GM19023 (cell line): ENCODE data around the gene CHRND.

ENCODE experiments used
- ATAC-seq: cut with Tn5 transposase; IDR thresholded peaks from one replicate; pipeline ENCODE4 v1.9.1; 2021; ENCODE audit warnings: mild to moderate bottlenecking, moderate library complexity; ENCODE audit not compliant: unreplicated experiment

Gene CHRND

DNA sequence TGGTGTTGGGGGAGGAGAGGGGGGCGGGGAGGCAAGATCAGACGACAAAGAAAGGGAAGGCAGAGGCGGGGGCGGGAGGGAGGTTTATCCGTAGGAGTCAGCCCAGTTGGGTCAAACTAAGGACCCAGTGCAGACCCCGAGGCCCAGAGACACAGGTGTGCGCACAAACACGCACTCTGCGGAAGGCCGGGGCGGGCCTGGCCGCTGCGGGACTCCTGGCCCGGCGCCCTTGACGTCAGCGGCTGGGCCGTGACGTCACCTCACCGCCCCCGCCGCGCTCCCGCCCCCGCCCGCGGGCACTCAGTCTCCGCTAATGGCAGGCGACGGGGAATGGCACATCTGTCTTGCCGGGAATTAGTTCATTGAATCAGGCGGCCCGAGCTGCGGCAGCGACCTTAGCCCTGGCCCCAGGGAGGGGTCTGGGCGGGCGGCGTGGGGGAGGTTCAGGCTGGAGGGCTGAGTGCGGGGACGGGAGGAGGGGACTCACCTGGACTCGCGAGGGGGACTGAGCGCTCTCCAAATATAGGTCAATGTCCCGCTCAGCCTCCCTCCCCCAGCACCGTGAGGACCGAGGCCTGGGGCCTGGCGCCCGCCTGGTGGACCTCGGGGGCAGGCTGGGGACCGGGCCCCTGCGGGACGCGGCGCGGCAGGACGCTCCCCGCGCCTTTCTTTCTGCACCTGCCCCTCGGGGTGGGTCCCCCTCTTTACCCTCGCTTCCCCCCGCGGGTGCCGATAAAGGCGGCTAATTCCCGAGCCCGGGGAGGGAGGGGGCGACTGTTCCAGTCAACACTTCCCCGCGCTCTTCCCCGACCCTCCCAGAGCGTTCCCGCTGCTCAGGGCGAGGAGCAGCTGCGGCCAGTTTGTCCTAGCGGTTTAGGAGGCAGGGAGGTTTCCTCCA is 22.8 kb upstream of the CHRND start:
- ATAC-seq: no peak

DNA sequence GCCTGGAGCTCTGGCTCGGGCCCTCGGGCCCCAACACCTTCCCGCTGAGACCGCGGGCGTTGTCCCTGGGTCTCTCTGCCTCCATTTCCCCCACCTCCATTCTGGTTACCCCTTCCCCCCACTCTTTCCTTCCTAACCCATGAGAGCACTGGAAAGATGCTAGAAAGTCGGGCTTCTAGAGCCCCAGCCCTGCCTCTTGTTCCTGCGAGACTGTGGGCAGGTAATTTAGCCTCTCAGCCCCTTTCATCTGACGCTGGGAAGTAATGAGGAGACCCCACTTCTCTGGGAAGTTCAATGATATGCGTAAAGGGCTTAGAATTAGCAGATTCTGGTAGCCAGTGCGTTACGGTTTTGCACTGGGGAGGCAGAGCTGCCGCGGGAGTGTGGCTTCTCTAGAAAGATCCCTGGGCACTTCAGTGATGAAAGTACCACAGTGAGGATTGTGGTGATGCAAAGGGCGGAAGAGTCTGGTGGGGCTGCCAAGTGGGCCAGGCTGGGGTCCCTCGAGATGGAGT is 22.1 kb upstream of the CHRND start:
- ATAC-seq: no peak

DNA sequence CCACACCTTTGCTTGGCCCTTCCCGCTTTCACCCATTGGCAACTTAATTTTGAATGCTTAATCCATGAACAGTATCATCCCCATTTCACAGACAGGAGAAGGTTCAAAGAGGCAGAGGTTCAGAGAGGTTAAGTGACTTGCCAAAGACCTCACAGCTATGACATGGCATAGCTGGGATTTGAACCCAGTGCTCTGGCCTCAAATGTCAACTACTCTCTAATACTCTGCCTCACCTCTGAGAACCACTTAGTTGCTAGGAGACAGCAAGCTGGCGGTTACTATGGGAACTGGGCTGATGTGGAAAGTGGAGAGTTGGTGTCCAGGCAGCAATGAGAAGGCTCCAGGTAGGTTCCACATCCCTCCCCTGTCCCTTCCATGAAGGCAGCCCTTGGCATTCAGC is 21.5 kb upstream of the CHRND start:
- no peak for ATAC-seq

DNA sequence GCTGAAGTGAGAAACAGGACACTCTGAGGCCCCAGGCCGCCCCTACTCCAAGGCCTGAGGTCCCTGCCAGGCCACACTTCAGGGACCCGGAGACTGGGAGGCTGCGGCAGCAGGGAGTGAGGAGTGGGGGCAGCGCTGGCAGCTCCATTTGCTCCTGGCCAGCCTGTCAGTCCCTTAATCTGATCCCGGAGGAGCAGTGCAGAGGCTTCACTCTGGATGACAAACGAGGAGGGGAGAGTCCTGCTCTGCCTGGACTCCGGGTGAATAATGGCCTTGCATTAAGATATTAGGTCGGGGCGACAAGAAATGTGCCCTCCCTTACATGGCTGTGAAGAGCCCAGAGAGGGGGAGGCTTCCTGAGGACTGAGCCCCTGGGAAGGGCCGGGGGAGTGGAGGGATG is 20.1 kb upstream of the CHRND start:
- no peak for ATAC-seq

DNA sequence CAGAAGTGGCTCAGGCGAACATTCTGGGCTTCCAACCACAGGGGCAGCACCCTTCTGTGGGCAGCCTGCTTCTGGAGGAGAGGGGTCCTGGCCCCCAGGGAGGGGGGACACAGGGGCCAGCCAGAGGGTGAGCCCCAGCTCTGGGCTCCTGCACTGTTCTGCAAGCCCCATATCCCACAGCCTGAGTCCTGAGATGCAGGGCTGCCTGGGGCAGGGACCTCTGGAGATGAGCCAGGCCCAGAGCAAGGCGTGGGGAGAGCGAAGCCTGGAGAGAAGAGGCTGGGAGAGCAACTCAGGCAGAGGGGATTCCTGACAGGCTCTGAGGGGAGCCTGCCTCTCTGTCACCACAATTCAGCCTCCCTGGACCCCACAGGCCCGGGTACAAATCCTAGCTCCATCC is 19.3 kb upstream of the CHRND start:
- no peak for ATAC-seq

DNA sequence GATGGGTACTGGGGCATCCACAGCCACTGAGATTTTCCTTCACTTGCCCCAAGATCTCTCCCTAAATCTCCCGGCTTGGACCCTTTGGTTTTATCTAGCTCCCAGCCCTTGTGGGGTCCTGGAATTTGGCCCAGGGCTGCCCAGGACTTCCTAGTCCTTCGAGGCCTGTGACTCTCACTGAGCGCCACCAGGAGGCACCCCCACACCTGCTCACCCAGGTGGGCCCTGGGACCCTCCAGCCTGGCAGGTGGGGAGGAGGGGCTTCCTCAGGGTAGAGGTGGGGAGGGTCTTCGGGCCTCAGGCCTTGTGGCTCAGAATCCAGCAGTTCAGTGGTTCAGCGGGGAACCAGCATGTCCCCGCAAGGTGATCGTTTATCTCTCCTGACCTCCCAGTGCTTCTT is 17.7 kb upstream of the CHRND start:
- no peak for ATAC-seq

DNA sequence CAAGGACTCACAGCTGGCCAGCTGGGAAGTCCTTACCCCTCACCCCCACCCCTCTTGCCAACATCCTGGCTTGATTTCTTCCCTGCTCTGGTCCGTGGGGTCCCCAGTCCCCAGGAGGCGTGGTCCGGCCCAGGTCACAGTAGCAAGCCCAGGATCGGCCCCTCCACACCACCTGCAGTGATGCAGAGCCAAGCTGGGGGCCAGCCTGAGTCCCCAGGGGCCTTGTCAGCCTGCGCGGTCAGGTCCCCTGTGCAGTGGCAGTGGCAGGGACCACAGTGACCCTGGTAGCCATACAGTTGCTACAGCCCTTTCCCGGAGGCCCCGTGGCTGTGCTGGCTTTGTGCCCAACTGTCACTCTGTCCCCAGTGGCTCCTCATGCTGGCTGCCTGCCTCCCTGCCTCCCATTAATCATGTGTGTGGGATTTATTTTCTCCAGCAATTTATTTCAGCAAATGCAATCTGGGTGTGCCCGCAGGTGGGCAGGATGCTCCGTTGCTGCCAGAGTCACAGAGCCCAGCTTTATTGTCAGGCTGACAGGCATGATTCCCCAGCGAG is 14.5 kb upstream of the CHRND start:
- ATAC-seq: no peak

DNA sequence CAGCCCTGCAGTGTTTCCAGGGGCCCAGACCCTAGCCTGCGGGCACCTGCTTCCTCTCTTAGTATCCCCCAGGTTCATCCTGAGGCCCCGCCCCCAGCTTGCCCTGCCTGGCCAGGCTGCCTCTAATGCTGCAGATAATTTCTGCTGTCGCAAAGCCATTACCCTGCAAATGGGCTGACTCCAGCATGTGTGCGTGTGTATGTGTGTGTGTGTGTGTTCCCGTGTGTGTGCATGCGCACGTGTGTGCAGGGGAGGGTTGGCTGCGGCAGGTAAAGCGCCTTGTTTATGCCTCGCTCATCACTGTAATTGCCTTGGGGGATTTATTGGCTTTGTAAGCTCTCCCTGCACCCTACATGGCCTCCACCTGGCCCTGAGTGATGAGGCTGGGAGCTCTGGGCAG is 13.4 kb upstream of the CHRND start:
- no peak for ATAC-seq

DNA sequence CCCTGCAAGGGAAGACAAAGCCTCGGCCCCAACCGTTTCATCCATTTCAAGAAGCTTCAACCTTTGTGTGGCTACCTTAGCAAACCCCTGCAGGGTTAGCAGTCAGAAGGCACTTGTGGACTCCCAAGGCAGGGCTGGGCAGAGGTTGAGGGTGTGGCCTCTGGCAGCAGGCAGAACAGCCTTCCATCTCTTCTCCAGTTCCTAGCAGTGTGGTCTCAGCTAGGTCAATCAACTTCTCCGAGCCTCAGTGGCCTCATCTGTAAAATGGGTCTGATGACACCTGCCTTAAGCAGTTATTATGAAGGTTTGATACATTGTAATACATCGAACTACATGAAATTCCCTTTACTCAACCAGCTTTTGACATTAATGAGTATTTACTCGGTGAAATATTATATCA is 12.6 kb upstream of the CHRND start:
- no peak for ATAC-seq

DNA sequence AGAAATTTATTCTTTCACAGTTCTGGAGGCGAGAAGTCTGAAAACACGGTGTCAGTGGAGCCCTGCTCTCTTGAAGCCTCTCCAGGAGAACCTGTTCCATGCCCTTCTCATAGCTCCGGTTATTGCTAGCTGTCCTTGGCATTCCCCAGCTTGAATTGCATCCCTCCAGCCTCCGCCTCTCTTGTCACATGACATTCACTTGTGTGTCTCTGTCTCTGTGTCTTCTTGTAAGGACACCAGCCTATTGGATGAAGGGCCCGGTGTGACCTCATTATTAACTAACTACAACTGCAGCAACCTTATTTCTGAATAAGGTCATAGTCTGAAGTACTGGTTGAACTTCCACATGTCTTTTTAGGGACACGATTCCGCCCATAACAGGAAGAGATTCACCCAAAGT is 10.3 kb upstream of the CHRND start:
- no peak for ATAC-seq

DNA sequence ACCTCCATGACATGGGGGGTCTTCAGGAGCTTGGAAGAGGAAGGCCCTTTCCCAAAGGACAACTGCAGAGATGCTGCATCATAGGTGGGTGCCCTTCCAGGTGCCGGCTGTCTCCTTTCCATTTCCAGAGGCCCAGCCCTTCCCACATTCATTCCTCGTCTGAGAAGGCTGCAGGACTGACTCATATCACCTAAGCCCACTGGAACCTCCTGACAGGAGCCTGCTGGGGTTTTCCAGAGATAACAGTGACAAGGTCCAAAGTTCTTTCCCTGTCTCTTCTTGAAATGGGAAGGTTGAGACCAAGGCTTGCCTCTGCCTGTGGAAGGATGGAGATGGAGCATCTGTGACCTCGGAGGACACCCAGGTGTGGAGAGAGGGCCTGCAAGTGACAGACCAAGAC is 9.4 kb upstream of the CHRND start:
- no peak for ATAC-seq

DNA sequence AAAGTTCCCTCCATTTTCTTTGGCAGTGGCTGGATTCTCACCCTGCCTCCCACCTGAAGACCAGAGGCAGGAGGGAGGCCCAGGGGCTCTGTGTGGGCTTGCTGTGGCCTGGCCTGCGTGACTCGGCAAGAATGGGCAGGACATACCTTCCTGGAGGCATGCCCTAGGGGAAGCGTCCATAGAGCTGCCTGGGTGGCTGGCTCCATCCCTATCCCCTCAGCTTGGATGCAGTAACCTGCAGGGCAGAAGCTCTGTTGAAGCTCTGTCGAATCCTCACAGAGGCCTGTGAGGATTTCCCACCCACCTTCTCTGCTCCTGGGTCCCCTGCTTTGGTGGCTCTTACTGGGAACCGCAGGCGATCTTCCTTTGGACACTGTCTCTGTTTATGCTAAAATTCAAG is 7.1 kb upstream of the CHRND start:
- no peak for ATAC-seq

DNA sequence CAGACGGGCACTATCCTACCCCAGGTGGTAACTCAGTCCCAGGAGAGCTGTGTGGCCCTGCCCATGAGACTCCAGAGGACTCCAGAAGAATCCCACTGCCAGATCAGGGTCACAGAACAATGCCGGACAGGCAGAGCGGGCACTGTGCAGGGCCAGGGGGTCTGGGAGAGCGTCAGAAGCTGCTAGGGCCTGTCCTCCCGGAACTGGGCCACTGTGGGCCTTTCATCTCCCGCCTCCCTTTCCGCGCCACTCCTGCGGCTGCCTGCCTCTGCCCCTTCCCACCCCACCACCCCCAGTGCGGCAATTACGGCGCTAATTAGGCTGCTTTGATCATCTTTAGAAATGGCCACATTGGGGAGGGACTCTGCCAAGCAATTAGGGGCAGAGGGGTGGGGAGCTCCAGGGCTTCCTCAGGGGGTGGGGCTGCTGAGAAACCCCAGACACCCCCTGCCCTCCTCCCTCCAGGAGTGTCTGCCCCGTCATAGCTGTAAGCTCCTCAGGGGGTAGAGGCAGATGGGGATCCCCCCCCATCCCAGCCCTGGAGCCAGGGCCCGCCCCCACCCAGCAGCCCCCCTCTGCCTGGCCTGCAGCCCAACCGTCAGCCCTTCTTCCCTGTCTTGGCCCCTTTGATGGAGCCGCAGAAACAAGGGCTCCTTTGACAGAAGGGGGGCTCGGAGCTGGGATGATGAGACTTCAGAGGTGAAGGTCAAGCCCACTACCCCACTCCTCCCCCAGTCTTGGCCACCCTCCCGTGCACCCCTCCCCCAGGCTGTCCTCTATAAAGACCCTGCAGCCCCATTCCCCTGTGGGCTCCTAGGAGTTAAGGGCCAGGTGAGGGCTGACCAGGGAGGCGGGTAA is 6.2 kb upstream of the CHRND start, which contains the start of gene PRSS56:
Gene PRSS56 (plus strand): TSS at position 808 of the 858 bp plus-strand sequence. CDS start 211 bp downstream, outside the sequence.
- no peak for ATAC-seq

DNA sequence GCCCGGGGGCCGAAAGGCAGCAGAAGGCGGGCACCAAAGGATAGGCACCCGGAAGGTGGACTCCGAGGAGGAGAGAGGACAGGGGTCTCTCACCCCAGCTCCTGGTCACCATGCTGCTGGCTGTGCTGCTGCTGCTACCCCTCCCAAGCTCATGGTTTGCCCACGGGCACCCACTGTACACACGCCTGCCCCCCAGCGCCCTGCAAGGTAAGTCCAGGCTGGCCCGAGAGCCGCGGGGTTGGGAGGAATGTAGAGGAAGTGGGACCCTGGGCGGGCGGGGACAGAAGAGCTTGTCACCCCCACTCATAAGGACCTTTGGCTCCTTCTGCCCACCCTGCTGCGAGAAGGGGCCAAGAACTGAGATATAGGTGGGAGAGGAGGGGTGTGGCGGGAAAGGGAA is 5.5 kb upstream of the CHRND start:
- ATAC-seq: no peak

DNA sequence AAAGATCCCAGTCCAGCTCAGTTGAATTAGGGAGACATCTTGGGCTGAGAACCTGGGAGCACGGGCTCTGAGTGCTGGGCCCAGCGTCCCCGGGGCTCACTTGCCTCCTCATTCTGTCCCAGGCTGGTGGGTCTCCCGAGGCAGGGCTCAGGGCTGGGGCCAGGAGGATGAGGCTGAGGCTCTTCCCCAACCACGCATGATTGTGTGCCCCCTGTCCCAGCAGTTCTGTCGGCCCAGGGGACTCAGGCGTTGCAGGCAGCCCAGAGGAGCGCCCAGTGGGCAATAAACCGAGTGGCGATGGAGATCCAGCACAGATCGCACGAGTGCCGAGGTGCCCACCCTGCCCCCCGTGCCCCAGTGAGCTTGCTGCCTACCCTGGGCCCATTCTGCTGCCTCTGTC is 4.9 kb upstream of the CHRND start:
- ATAC-seq: no peak

DNA sequence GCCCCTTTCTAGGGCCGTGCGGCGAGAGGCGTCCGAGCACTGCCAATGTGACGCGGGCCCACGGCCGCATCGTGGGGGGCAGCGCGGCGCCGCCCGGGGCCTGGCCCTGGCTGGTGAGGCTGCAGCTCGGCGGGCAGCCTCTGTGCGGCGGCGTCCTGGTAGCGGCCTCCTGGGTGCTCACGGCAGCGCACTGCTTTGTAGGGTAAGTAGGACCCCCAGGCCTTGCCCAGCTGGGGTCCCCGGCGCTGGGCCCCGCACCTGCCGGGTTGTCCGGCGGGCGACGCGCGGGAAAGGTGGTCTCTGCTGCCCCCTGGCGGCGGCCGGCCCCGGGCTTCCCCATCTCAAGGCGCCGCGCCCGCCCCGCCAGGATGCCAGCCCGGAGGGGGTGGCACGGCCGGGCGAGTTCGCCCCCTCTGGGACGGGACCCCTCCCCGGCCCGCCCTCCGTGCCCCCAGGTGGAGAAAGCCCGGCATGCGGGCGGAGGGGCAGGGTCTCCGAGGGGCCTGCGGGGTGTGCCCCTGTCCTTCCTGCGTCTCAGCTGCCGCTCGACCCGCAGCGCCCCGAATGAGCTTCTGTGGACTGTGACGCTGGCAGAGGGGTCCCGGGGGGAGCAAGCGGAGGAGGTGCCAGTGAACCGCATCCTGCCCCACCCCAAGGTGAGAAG is 3.9 kb upstream of the CHRND start:
- no peak for ATAC-seq

DNA sequence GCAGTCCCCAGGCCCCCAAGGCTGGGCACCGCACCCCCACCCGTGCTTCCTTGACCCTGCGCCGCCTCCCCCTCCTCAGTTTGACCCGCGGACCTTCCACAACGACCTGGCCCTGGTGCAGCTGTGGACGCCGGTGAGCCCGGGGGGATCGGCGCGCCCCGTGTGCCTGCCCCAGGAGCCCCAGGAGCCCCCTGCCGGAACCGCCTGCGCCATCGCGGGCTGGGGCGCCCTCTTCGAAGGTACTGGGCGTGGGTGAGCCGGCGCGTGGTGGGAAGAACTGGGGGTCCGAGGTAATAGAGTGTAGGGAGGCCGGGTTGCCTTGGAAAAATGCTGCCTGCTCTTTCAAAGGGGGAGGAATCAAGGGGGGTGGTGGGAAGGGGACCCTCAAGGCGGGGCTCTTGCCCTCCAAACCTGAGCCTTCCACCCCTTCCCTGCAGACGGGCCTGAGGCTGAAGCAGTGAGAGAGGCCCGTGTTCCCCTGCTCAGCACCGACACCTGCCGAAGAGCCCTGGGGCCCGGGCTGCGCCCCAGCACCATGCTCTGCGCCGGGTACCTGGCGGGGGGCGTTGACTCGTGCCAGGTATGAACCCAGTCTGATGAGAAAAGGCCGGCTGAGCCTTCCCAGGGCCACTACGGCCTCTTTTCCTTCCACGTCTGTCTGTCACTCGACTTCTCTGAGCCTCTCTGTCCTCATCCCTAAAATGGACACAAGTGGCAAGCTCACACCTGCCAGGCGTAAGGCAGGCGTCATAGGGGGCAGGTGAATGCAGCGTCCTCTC is 3.1 kb upstream of the CHRND start:
- no peak for ATAC-seq

DNA sequence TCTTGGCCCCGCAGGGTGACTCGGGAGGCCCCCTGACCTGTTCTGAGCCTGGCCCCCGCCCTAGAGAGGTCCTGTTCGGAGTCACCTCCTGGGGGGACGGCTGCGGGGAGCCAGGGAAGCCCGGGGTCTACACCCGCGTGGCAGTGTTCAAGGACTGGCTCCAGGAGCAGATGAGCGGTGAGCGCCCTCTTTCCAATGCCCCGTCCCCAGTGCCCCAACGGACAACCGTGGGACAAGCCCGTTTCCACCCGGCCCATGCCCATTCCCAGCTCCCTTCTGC is 2.6 kb upstream of the CHRND start:
- no peak for ATAC-seq

DNA sequence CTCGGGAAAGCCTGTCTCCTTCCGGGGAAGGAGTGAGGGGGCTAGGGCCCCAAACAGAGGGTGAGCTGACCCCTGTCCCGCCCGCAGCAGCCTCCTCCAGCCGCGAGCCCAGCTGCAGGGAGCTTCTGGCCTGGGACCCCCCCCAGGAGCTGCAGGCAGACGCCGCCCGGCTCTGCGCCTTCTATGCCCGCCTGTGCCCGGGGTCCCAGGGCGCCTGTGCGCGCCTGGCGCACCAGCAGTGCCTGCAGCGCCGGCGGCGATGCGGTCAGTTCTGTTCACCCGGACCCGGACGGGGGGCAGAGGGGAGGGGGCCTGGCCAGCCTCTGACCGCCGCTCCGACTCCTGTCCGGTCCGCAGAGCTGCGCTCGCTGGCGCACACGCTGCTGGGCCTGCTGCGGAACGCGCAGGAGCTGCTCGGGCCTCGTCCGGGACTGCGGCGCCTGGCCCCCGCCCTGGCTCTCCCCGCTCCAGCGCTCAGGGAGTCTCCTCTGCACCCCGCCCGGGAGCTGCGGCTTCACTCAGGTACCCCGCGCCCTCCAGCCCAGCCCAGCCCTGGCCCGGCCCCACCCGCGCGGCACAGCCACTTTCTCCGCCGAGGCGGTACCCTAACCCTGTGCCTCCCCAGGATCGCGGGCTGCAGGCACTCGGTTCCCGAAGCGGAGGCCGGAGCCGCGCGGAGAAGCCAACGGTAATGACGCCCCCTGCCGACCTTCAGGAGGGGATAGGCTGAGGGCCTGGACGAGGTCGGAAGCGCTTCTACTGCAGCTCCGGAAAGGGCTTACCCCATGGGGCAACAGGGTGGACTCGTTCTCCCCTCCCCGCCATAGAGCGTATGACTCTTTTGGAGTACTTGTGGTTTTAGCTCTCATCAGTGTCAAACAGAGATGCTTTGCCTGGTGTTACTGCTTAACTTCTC is 2.0 kb upstream of the CHRND start:
- no peak for ATAC-seq
